Vagina (tissue), 2 donors: ENCODE results near the gene MTA1. TPM values are rescaled to one million over a fixed set of nuclear protein-coding genes. Genes with fewer than 3 reads are reported as not detected.

Experiments
- DNase-seq, 2 donors: peaks; one replicate each; pipeline ENCODE4 v3.0.0-alpha.2; 2017; ENCODE audit errors: extremely low spot score in 2 of 2
- H3K27ac ChIP-seq: fragments of 200-600 bp; sonication (generic); one replicate; pipeline ENCODE4 v1.5.1; 2019
- H3K27me3 ChIP-seq: fragments of 200-600 bp; sonication (generic); one replicate; pipeline ENCODE4 v1.5.1; 2019
- H3K36me3 ChIP-seq, 2 donors: fragments of 200-600 bp; sonication (generic); one replicate each; pipeline ENCODE4 v1.5.1; 2017 to 2019
- H3K4me1 ChIP-seq: fragments of 200-600 bp; sonication (generic); one replicate; pipeline ENCODE4 v1.5.1; 2019
- H3K4me3 ChIP-seq, 2 donors: fragments of 200-600 bp; sonication (generic); 1 replicate in 1 of 2; 2 replicates in 1 of 2; pipeline ENCODE4 v1.5.1; 2016 to 2019
- H3K9me3 ChIP-seq: fragments of 200-600 bp; sonication (generic); one replicate; pipeline ENCODE4 v1.5.1; 2019
- CTCF ChIP-seq, 3 experiments: fragments of 450-650 bp in 2 of 3; fragments of 200-600 bp in 1 of 3; sonication (generic) in 1 of 3; IDR thresholded peaks; one replicate each; pipeline ENCODE4 v1.5.1; 2017 to 2019; ENCODE audit warnings: antibody characterized with exemption in 3 of 3, mild to moderate bottlenecking in 2 of 3, moderate library complexity in 2 of 3
- POLR2A ChIP-seq, 2 donors: fragments of 450-650 bp; IDR thresholded peaks; one replicate each; pipeline ENCODE4 v1.6.1; 2017; ENCODE audit warnings: antibody characterized with exemption in 2 of 2, mild to moderate bottlenecking in 2 of 2, moderate library complexity in 2 of 2
- POLR2AphosphoS5 ChIP-seq, 2 donors: sonication (generic); formaldehyde crosslinking; IDR thresholded peaks; one replicate each; pipeline ENCODE4 v1.9.0; 2017; ENCODE audit warnings: antibody characterized with exemption in 2 of 2, mild to moderate bottlenecking in 2 of 2, low read depth in 1 of 2; ENCODE audit not compliant: insufficient read depth in 1 of 2
- intact Hi-C: fragments of 100-400 bp; cut with DNase I; formaldehyde crosslinking; loops from one replicate; pipeline ENCODE4 v1.15.1; 2023
- total RNA-seq: library from RNA; depleted of rRNA; stranded (reverse); fragments of >200 nt; gene quantifications from one replicate; pipeline ENCODE4 v1.2.3, GENCODE V29; 2016

The MTA1 gene
- total RNA-seq, 1 donor from 2014 or later = 82.7 TPM

- no peak for DNase-seq
- TF ChIP-seq POLR2A (IDR thresholded peaks at IDR 0.05) (no peak), CTCF (IDR thresholded peaks at IDR 0.05) (no peak)
- no peak overlapping the region for H3K27ac ChIP-seq
- no peaks in the 10 kb centered on the region for H3K9me3 ChIP-seq
- no peaks in the 10 kb centered on the region for H3K27me3 ChIP-seq
- no peaks in the 10 kb centered on the region for H3K4me1 ChIP-seq
- intact Hi-C loops = loop anchor here (10.0 kb wide), 1 partner anchor 82 kb away; the partner anchor contains the start of gene TMEM121
- no peak overlapping the region for H3K4me3 ChIP-seq
- peaks cover 0 to 10% of the 10 kb centered on the region in 2 donors for H3K36me3 ChIP-seq
Observed at GRCh38 chr14:105442834-105443233, 23.2 kb downstream of the MTA1 start.

- Histone ChIP-seq H3K27ac (no peak overlapping the region), H3K36me3 (peaks cover 0 to 8% of the 10 kb centered on the region in 2 donors), H3K4me1 (peaks cover 12% of the 10 kb centered on the region), H3K27me3 (no peaks in the 10 kb centered on the region), H3K4me3 (no peak overlapping the region), H3K9me3 (no peaks in the 10 kb centered on the region)
- intact Hi-C loops = loop anchor here (10.0 kb wide), 1 partner anchor 80 kb away; the partner anchor contains the start of gene TMEM121
- DNase-seq = no peak
- TF ChIP-seq POLR2A (IDR thresholded peaks at IDR 0.05) = no peak
- TF ChIP-seq CTCF (IDR thresholded peaks at IDR 0.05) = no peak
- TF ChIP-seq POLR2AphosphoS5 (IDR thresholded peaks at IDR 0.05; ENCODE audit: insufficient read depth in 1 of 2, low read depth in 1 of 2) = no peak
Observed at GRCh38 chr14:105444859-105445258, 25.2 kb downstream of the MTA1 start.

GRCh38 chr14:105445290-105445689 lies 25.7 kb downstream of the MTA1 start:
- TF ChIP-seq POLR2AphosphoS5 (IDR thresholded peaks at IDR 0.05; ENCODE audit: insufficient read depth in 1 of 2, low read depth in 1 of 2) (no peak), POLR2A (IDR thresholded peaks at IDR 0.05) (no peak), CTCF (IDR thresholded peaks at IDR 0.05) (no peak)
- Histone ChIP-seq H3K27ac (no peak overlapping the region), H3K36me3 (peaks cover 0 to 12% of the 10 kb centered on the region in 2 donors), H3K9me3 (no peaks in the 10 kb centered on the region), H3K4me1 (peaks cover 12% of the 10 kb centered on the region), H3K27me3 (no peaks in the 10 kb centered on the region), H3K4me3 (no peak overlapping the region)
- intact Hi-C loops = loop anchor here (10.0 kb wide), 1 partner anchor 80 kb away; the partner anchor contains the start of gene TMEM121
- no peak for DNase-seq

- Histone ChIP-seq H3K4me3 (no peak overlapping the region), H3K4me1 (peaks cover 12% of the 10 kb centered on the region), H3K9me3 (no peaks in the 10 kb centered on the region), H3K36me3 (peaks cover 0 to 21% of the 10 kb centered on the region in 2 donors), H3K27ac (no peak overlapping the region), H3K27me3 (no peaks in the 10 kb centered on the region)
- DNase-seq = no peak
- intact Hi-C loops = loop anchor here (10.0 kb wide), 1 partner anchor 79 kb away; the partner anchor contains the start of gene TMEM121
- TF ChIP-seq POLR2AphosphoS5 (IDR thresholded peaks at IDR 0.05; ENCODE audit: insufficient read depth in 1 of 2, low read depth in 1 of 2) (no peak), POLR2A (IDR thresholded peaks at IDR 0.05) (no peak), CTCF (IDR thresholded peaks at IDR 0.05) (no peak)
Observed at GRCh38 chr14:105445901-105446845, 26.5 kb downstream of the MTA1 start.

- H3K27ac ChIP-seq = no peak overlapping the region
- DNase-seq = no peak
- peaks cover 0 to 22% of the 10 kb centered on the region in 2 donors for H3K36me3 ChIP-seq
- H3K4me3 ChIP-seq = no peak overlapping the region
- H3K4me1 ChIP-seq = peaks cover 12% of the 10 kb centered on the region
- intact Hi-C loops = loop anchor here (10.0 kb wide), 1 partner anchor 78 kb away; the partner anchor contains the start of gene TMEM121
- TF ChIP-seq POLR2A (IDR thresholded peaks at IDR 0.05) = no peak
- no peak for TF ChIP-seq CTCF (IDR thresholded peaks at IDR 0.05)
- TF ChIP-seq POLR2AphosphoS5 (IDR thresholded peaks at IDR 0.05; ENCODE audit: insufficient read depth in 1 of 2, low read depth in 1 of 2) = no peak
- H3K9me3 ChIP-seq = no peaks in the 10 kb centered on the region
- H3K27me3 ChIP-seq = no peaks in the 10 kb centered on the region
Observed at GRCh38 chr14:105446971-105447370, 27.3 kb downstream of the MTA1 start.
